RPMI7951 (cell line): Measurements from ENCODE around the gene FMN1. TPM values are rescaled to one million over a fixed set of nuclear protein-coding genes. Genes with fewer than 3 reads are reported as not detected.
A peak's percentile ranks its signal among the peaks of the same experiment; 100 is the strongest.

Experiments
- DNase-seq: peaks from one replicate; pipeline ENCODE4 v3.0.0-alpha.2; 2012; ENCODE audit warnings: low read depth
- total RNA-seq: library from RNA; depleted of rRNA; stranded (reverse); fragments of >200 nt; shearing (Covaris generic); gene quantifications from 2 replicates; pipeline ENCODE4 v1.2.3, GENCODE V29; 2014

The FMN1 gene
- total RNA-seq, 1 experiment from 2014 or later, result 5.0 TPM

GRCh38 chr15:32927124-32927523, 267.4 kb downstream of the FMN1 start:
- DNase-seq, result no peak

DNA sequence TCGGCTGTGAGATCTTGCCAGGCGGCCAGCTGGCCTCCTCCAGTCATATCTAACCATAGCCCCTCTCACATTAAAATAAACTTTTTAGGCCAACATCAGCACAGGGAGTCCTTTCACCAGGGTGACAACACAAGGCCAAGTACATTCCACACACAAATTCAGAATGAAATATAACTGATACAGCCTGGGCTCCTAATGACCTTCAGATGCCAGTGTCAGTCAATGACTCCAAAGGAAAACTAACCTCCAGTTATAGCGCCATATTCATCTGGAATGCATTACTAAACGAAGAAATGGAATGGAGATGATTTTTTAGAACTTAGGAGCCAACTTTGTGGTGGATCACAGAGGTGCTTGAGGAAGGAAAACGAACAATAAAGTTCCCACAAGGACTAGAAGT, 271.3 kb downstream of the FMN1 start:
- no peak for DNase-seq

DNA sequence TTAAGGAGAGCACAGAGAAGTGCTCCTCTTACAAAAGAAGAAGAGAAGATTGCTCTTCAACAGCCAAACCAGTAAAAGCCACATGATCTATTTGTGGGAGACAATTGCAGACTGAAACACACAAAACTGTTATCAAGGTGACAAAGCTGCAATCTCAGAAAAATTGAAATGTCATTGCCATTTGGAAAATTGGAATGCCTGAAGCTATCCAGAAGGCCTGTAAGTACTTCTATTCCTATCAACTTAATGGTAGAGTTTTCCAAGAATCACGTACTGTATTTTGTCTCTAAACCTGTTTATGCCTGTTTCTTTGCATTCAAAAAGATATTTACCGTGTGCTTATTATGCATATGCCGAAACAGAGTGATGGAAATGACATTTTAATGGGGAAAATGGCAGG, 272.0 kb downstream of the FMN1 start:
- no peak for DNase-seq

GRCh38 chr15:32919749-32920414, 274.6 kb downstream of the FMN1 start:
- DNase-seq, result peak; percentile 63

DNA sequence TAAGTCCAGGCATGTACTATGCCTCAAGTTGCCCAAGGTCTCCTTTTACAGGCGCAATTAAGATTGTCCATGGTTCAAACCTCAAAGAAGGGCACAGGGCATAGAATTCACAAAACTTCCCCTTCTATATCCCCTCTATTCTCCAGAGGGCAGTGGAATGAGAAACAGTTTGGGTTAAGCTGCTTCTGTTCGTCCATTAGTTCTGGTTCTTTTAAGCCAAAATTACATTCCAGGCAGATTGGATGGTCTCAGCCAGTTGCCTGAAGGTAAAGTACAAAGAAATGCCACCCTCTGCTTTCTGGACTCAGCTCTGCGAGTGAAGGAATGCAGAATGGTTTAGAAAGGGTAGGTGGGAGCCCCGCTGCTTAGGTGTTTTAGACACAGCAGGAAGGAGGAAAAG, 276.0 kb downstream of the FMN1 start:
- DNase-seq, result peak; percentile 34

- DNase-seq, result no peak
Observed at GRCh38 chr15:32910839-32911238, 283.7 kb downstream of the FMN1 start.

- DNase-seq, result peak; percentile 50
Observed at GRCh38 chr15:32909431-32909830, 285.1 kb downstream of the FMN1 start.

DNA sequence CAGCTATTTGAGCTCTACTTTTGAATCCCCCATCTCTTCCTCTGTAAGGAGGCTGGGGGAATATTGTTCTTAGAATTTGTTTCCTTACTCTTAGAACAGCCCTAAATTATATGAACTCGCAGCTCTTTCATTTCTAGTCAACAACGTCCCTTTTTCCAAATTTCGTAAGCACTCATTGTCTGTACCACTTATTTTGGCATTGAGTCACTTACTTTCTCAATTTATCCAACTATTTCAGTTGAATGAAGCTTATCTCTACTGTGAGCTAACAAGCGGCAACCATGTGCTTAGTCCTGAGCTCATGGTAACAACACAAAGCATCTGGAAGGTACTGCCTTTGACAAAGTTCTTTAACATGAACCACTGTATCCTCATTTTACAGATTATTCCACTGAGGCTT, 285.6 kb downstream of the FMN1 start:
- DNase-seq, result no peak

DNA sequence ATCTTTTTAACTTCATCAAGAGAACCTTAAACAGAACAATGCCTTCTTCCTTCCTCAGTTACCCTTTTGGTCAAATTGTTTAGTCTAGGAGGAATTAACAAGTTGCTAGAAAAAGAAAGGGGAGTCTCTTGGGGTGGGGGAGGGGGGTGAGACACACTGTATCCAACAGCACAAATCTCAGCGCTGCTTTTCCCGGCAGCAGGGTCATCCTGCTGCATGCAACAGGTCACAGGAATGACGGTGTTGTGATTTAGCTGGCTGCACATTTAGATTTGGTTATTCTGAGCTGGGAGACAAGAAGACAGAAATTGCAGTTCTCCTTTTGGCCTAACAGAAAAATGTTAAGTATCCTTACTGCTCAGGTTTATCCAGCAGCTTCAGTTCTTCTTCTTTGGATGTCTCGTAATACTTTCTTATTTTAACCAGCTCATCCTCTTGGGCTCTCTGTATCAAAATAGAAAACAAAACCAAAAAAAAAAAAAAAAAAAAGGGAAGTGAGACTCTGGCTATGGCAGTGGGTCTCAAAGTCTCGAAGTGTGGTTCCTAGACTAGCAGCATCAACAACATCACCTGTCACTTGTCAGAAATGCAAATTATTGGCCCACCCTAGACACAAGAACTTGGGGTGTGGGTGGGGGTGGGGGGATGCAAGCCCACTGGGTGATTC, 286.2 kb downstream of the FMN1 start:
- DNase-seq, result no peak

DNA sequence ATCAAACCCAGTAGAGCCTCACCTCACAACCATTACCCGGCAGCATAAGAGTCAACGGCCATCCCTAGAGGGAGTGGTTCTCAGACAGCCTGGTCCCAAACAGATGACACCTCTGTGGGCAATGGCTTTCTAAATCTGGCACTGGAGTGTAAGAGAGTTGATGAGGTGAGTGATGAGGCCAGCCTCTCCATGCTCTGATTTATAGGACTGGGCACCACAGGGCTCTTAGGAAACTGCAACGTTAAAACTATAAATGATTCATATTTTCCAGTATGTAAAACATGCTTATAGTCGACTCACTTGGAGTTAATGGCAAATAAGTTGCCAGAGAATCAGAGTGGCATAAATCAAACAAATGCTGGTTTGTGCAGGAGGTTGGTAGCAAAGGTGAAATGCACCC, 289.0 kb downstream of the FMN1 start:
- DNase-seq, result no peak

DNA sequence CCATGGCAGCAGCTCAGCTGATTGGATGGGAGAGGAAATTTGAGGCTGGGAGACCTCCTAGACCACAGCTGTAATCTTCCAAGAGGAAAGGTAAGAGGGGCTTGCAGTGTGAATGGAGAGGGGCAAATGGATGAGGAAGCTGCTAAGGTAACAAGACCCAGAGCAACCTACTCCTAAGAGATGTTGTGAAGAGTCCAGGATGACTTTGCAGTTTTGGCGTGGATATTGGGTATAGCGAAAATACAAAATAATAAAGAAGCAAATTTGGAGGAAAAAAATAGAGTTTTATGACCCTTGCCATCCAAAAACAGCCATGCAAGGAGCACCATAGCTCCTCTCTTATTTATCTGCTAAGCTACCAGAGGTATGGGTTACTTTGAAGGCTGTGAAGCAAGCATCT, 290.1 kb downstream of the FMN1 start:
- no peak for DNase-seq

DNA sequence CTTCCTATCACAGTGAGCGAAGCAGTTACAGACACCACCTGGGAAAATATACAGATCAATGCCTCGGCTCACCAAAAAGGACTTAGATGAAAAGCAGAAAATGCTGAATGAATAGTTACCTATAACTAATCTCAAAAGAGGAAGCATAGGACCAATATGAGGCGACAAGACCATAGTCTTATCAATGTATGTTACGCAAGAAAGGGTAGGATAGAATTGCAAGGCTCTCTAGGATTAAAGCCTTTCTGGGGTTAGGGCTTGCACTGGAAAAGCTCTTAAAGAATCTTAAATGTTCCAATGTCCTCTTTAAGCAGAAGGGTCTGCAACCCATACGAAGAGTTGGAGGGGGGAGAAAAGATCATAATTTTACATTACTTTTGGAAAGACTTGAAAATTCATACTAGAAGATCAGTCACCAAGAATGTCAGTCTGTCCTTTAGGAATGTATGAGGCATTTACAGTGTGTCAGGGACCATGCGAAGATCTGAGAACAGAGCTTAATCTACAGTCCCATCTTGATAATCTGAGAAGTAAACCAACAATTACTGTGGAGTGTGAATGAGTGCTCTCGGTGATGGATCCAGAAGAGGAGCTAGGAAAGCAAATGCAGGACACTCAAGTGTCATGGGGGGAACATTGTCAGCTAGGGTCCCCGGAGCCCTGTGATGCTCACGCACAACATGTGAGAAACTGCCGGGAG, 290.8 kb downstream of the FMN1 start:
- DNase-seq, result no peak

DNA sequence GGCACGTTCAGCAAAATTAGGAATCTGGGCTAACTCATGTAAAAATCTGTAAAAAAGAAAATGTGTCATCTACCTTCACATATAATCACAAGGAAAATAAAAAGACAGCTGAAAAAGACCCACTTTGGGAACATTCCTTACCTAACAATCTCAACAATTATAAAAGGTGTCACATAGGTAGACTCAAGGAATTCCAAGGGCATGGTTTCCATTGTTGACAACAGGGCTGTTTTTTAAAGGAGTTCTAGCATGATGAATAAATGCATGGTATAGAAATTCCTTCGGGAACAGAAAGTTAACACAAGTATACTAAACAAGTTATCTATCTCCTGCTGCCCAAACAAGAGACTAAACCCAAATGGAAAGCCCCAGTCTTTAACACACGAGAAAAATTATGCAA, 292.5 kb downstream of the FMN1 start:
- no peak for DNase-seq

DNA sequence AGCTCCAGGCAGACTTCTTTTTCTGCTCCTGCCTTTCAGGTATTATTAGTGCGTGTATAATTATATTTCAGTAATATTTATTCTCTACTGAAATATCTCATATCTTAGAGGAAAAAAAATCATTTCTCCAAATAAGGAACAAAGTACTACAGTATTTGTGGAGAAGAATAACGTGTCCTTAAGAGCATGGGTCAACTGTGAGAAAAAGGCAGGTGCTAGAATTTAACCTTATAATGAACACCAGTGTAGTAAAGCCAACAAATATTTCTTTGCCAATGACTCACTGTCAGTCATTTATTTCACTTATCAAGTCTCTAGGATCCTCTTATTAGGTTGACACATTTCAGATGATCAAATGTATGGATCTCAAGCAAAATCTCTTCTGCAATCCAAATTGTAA, 293.3 kb downstream of the FMN1 start:
- no peak for DNase-seq

DNA sequence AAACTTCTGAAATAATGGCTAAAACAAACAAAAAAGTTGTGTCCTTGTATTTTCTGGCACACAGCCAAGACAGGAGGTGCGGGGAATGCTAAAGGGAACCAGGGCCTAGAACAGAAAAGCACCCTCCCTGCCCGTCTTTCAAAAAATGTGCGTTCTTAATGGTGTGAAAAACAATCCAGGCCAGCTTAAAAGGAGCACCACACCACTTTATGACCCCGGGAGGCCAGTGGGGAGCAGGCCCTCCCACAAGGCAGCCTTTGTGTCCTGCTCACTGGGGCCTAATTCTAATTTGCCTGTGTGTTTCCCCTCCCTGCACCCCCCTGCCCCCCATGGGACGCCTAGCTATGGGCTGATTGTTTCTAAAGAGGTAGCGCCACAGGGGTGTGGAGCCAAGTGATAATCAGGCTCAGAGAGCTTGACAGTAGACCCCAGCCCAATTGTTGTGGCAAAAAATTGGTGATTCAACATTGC, 295.4 kb downstream of the FMN1 start:
- DNase-seq, result no peak

GRCh38 chr15:32898414-32898813, 296.1 kb downstream of the FMN1 start:
- DNase-seq, result no peak

GRCh38 chr15:32893421-32893820, 301.1 kb downstream of the FMN1 start:
- no peak for DNase-seq

DNA sequence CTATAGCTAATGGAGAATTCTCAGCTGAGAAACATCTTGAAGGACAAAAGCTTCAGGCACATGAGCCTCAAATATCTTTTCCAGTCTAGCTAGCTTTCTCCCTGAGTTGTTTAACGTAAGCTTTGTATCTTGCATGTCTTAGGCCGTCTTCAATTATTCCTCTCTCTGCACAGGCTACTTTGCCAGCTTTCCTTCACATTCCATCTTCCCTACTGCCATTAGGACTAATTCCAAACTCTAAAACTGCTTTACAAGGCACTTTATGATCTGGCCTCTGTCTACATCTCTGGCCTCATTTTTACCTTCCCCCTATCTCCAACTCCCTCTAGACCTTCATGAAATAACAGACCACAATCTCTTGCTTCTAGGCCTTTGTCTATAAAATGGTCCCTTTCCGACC, 305.3 kb downstream of the FMN1 start:
- DNase-seq, result no peak

- DNase-seq, result peak; percentile 80
Observed at GRCh38 chr15:32888221-32888761, 306.2 kb downstream of the FMN1 start.

DNA sequence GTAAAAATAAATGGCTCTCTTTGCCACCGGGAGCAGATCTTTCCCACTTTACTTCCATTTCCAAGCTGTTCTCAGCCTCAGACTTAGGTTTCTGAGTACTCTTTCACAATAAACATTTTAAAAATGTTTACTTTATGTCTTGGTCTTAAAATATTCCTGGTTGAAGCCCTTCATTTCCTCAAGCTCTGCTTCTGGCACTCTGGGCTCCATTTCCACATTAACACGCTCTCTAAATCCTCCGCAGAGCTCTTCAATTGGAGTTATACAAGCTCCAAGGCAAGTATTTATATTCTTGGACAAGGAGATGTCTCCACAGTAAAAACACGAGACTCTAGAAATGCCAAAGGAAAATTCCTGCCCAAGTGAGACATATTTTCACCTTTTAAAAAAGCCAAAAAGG, 307.4 kb downstream of the FMN1 start:
- no peak for DNase-seq

- DNase-seq, result no peak
Observed at GRCh38 chr15:32886459-32886858, 308.1 kb downstream of the FMN1 start.

DNA sequence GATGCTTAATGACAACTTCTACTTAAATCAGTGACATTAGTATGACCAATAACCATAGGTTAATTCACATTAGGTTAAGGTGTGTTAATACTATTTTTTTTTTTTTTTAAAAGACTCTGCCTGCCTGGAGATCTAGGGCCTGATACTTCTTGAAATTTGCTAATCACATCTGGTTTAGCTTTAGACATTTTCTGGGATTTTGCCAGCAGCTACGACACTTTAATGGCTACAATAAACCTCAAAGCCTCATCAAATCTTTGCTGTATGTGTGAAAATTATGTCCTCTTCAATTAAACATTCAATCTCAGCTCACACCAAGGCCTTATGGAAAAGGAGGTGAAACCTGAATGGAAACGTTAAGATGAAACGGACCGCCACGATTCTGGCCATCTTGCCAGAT, 308.8 kb downstream of the FMN1 start:
- DNase-seq, result no peak

- DNase-seq, result no peak
Observed at GRCh38 chr15:32884146-32884545, 310.4 kb downstream of the FMN1 start.
